Umbilical cord (tissue), 2 donors: ENCODE measurements around the gene TK2. TPM values are rescaled to one million over a fixed set of nuclear protein-coding genes. Genes with fewer than 3 reads are reported as not detected.

Source experiments
- DNase-seq: peaks from one replicate; pipeline ENCODE4 v3.0.0-alpha.2; 2015; ENCODE audit warnings: low spot score
- total RNA-seq: library from RNA; depleted of rRNA; stranded (reverse); fragments of >200 nt; gene quantifications from one replicate; pipeline ENCODE4 v1.2.3, GENCODE V29; 2014; ENCODE audit warnings: low replicate concordance; ENCODE audit not compliant: insufficient read depth

The TK2 gene
- total RNA-seq, 1 donor from 2014 or later: 18.8 TPM

GRCh38 chr16:66485376-66485775 lies 64.5 kb downstream of the TK2 start:
- DNase-seq: no peak

- no peak for DNase-seq
These were observed 65.3 kb downstream of the TK2 start for GRCh38 chr16:66484453-66485213.

- peak; percentile 80 for DNase-seq
These were observed 66.1 kb downstream of the TK2 start for GRCh38 chr16:66483689-66484452.

GRCh38 chr16:66481943-66482390 lies 68.0 kb downstream of the TK2 start:
- DNase-seq: no peak

GRCh38 chr16:66481081-66481942 lies 68.6 kb downstream of the TK2 start:
- no peak for DNase-seq

- DNase-seq: peak; percentile 51
These were observed 69.4 kb downstream of the TK2 start for GRCh38 chr16:66480265-66481080.

GRCh38 chr16:66479661-66480264 lies 70.2 kb downstream of the TK2 start:
- no peak for DNase-seq

- peak; percentile 27 for DNase-seq
These were observed 71.0 kb downstream of the TK2 start for GRCh38 chr16:66478733-66479511.

GRCh38 chr16:66477028-66477515 lies 72.8 kb downstream of the TK2 start:
- DNase-seq: no peak

- peak; percentile 17 for DNase-seq
These were observed 73.4 kb downstream of the TK2 start for GRCh38 chr16:66476328-66477027.

- no peak for DNase-seq
These were observed 74.7 kb downstream of the TK2 start for GRCh38 chr16:66475232-66475631.

- no peak for DNase-seq
These were observed 75.1 kb downstream of the TK2 start for GRCh38 chr16:66474750-66475199.

GRCh38 chr16:66473654-66474519 lies 76.0 kb downstream of the TK2 start:
- DNase-seq: no peak

GRCh38 chr16:66473051-66473571 lies 76.8 kb downstream of the TK2 start:
- no peak for DNase-seq

GRCh38 chr16:66471716-66472393 lies 78.1 kb downstream of the TK2 start:
- no peak for DNase-seq

- no peak for DNase-seq
These were observed 78.7 kb downstream of the TK2 start for GRCh38 chr16:66471264-66471663.

- no peak for DNase-seq
These were observed 79.4 kb downstream of the TK2 start for GRCh38 chr16:66470556-66470955.
